Stimulated activated CD8-positive, alpha-beta memory T cell treated with anti-CD3 and anti-CD28 coated beads, Interleukin-12 subunit alpha, Interleukin-12 subunit beta, amount 100 ng/mL, for 24 hours (primary cell): Measurements from ENCODE around the gene GAS7.

ENCODE experiments used
- DNase-seq: peaks from one replicate; pipeline ENCODE4 v3.0.0-alpha.2; 2020; ENCODE audit errors: extremely low read depth

GAS7 gene

DNA sequence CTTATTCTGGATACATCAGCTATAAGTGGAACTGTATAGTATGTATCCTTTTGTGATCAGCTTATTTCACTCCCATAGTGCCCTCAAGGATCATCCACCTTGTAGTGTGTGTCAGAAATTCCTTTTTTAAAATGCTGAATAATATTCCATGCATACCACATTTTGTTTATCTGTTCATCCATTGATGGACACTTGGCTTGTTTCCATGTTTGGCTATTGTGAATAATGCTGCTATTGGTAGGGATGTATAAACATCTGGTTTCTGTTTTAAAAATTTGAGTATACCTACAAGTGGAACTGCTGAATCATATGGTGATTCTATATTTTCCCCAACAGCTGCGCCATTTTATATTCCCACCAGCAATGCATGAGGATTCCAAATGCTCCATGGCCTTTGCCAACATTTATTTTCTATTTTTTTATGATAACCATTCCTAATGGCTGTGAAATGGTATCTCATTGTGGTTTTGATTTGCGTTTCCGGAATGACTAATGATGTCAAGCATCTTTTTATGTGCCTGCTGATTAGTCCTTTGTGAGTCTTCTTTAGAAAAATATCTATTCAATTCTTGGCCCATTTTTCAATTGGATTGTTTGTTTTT is 304.9 kb downstream of the GAS7 start:
- no peak for DNase-seq

DNA sequence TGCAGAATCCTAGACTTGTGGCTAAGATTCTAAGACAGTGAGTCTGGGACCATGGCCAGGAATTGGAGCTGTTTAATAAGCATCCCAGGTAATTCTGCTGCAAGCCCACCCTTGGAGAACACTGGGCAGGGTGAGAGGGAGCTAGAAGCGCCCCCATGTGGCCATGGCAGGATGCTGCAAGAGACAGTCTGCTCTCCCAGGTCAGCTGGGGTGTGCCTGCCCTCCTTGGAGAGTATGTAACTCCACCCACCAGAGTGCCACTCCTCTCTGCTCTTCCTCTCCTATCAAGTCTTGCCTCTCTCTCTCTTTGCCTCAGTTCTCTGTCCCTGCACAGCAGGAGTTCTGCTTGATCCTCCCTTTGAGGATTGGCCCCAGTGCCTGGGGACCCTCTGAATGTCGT is 308.3 kb downstream of the GAS7 start:
- DNase-seq: no peak

DNA sequence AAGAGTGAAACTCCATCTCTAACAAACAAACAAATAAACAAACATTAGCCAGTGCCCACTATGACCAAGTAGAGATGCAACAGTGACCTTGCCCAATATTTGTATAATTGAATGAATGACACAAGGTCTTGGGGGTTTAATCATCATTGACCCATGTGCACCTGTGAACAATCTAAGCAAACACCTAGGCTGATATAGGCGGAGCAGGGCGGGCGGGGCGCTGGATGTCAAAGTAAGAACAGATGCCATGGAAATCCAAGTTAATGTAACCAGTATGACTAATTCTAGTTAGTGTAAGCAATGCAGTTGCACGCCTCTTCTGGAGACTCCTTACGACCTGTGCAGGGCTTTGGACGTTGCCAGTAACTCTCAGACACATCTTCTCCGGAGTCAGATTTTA is 310.9 kb downstream of the GAS7 start:
- DNase-seq: no peak

DNA sequence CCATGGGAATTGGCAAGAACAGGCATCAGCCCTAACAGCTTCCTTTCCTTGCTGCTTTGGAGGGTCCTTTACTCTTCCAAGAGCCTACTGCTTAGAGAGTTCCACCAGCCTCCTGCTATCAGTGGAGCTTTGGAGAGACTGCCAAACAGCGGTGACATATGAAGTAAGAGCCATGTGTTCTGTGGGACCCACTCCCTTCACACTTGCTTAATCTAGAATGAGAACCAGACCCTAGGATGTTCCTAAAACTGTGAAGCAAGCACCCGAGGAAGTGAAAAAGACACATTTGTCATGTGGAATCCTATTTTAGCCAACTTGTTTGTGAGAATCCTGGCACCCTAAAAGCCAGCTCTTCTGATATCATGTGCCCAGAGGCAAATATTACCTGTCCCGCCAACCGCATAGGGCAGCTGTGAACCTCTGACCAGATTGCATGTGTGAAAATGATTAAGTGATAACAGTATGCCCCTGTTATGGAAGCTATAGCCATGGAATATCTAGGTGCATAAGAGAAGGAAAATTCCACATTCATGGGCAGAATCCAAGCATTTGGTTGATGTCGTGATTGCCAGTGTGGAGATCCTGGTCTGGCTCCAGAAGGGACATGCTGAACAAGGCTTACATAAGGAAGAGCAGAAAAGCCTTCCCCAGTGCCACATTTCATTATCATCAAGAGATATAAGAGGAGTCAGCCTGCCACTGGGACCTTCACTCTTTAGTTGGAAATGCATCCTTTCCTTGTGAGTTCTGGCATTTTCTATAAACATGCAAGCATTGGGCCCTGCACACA is 312.1 kb downstream of the GAS7 start:
- DNase-seq: no peak

DNA sequence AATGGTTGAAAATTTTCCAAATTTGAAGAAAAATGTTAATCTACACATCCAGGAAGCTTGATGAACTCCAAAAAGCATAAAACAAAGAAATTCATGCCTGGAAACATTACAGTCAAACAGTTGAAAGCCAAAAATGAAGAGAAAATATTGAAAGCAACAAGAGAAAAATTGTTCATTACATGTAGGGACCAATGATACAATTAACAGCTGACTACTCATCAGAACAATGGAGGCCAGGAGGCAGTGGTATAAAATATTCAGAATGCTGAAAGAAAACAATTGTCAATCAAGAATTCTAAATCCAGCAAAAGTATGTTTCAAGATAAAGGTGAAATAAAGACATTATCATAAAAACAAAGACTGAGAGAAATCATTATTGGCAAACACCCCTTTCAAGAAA is 315.0 kb downstream of the GAS7 start:
- DNase-seq: no peak

DNA sequence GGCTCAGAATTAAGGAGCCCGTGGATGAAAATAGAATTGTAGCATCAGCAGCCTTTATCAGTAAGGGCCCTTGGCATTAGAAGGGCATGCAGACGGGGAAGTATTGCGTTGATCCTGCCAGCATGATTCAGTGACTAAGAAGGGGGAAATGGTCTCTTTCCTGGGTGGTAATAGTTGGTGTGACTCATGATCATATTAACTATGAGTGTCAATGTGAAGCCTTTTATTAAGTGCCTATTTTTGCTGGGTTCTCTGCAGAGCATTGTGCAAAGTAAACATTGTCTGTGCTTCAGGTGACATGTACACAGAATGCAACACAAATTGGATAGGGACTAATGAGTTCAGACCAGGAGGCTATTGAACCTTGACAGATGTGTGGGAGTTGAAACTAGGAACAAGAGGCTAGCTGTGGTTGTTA is 317.8 kb downstream of the GAS7 start:
- DNase-seq: no peak

DNA sequence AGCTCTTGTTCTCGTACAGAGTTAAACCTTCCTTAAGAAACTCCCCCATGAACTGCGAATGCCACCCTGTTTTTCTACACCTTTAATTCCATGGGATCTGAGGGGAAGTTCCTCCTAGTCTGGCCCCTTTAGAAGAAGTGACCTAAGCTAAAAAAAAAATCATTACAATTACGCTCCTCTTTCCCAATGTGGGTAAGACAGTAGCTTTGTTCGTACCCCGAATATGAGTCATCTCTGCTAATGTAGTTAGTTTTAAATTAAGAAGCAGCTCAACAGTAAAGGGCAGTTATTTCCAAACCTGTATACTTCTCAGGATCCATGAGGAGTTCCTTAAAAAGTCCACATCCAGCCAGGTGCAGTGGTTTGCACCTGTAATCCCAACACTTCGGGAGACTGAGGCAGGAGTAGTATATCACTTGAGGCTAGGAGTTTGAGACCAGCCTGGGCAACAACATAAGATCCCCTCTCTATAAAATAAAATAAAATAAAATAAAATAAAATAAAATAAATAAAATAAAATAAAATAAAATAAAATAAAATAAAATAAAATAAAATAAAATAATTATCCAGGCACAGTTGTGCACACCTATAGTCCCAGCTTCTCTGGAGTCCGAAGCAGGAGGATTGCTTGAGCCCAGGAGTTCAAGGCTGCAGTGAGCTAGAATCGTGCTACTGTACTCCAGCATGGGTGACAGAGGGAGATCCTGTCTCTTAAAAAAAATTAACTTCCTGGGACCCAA is 319.4 kb downstream of the GAS7 start:
- no peak for DNase-seq

DNA sequence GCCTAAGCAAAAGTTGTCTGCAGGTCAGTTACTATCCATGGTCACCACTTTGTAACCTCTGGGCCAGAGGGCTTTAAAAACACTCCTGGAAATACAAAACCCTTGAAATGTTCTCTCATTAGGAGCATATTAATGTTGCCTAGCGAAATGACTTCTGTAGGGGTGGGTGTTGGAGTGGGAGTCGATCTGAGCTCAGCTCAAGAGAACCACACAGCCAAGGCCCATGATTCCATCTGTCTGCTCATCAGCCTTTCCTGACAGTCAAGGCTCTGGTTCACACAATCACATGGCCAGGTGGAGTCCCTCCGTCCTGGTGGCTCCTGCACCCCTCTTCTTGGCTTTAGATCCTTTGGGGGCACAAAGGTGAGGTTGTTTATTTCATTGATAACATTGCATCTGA is 320.1 kb downstream of the GAS7 start:
- DNase-seq: no peak

DNA sequence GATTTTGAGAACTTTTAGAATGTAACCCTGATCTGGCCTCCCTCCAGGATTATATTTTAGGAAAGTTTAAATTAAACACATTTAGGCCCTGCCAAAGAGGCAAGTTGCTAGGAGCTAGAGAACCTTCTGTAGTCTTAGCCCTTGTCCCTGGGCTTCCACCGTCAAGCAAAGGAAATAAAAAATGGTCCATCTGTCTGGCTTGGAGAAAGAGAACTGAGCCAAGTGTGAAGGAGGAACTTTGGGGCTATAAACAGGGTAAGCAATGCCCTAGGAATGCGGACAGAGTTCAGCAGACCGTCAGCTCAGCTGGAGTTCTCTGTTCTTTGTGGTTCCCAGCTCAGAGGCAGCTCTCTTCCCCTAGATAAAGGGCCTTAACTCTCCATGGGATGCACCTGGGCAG is 323.0 kb downstream of the GAS7 start:
- DNase-seq: no peak

DNA sequence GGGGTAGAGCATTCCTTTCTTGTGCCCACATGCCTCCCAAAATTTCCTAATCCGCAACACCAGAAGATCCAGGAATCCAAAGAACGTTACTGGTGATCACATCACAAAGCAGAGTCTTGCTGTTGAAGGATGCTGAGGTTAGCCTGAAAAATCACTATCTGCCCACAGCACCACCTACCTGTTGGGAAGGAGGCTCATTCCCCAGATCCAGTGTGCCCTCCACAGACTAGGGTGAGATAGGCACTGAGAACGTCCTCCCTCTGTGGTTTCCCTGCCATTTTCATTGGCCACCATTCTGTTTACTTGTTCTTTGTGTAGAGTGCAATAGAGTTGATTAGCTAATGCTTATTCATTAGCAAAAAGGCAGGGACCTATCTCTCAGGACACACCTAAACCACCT is 323.7 kb downstream of the GAS7 start:
- no peak for DNase-seq

DNA sequence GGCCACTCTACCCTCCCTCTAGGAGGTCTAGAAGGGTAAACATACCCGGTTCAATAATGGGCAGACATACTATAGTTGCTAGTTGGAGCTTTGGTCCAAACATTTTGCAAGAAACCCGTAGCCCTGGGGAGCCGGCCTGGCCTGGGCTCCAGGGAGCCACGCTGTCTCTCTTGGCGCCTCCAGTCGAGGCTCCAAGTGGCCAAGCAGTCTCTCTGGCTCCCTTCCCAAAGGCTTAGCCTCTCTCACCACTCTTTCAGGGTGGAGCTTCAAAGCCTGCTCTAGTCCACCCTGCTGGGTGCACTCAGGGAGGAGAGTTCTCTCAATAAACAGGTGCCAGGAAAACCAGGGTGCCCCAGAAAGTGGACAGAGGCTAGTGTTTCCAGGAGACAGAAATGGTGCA is 325.6 kb downstream of the GAS7 start:
- DNase-seq: no peak

DNA sequence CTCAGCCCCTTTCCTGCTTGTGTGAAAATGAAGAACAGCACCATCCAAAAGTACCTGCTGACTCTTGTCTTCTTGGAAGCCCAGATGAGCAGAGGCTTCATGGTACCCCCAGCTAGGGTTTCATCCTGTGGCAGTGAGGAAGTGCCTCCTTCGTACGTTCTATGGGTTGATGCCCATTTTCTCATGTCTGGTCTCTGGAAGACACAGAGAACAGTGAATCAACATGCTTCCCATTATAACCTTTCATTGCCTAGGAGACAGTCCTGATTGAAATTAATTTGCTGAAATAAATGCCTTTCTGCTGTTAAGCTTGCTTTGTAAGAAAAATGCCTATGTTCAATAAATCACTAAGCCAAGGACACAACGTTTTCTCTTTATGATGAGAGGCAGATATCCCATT is 329.9 kb downstream of the GAS7 start:
- DNase-seq: no peak

DNA sequence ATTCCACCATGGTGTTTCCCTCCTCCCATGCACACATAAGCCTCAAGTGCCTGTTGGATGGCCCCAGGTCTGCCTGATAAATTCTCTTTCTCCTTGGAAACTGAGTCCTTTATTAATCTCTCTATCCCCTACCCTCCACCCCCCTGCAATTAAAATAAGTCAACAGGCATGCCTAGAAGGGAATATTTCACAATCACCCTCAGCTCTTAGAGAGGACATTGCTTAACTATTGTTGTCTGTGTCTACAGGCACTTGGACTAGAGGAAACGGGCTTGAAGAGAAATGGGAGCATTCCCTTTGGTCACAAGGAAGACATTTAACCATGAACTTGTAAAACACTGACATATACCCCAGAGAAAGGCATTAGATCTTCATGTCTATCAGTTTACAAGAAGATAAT is 332.8 kb downstream of the GAS7 start:
- DNase-seq: no peak

DNA sequence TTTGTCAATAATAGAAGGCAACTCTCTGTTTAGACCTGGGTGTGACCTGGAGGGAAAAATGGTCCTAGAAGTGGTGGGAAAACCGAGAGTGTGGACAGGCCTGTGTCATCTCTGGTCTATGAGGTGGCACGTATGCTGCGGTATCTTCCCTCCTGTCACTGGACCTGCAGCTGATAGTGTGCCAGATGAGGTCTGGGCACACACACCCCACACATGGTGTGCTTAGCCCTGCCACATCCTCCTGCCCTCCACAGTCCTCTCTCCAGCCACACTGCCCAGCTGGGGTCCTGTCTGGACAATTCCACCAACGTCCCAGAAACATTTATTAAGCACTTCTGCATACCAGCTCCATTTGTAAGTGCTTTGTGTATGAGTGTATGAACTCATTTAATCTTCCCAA is 335.5 kb downstream of the GAS7 start:
- no peak for DNase-seq

DNA sequence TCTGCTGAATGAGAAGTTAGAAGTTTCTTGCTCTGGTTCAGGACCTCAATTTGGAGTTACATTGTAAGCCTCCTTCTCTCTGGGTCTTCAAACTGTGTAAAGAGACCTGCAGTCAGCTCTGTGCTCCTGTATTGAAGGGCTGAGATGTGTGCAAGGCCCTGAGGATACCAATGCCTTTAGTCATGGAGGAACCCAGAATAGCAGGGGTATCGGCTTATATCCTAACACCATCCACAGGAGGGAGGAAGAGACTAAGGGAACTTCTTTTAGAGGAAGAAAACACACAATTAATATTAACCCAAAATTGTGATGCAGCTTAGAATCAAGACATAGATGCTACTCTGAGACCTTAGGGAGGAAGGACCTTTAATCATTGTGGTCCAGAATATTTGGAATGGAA is 336.2 kb downstream of the GAS7 start:
- DNase-seq: no peak

DNA sequence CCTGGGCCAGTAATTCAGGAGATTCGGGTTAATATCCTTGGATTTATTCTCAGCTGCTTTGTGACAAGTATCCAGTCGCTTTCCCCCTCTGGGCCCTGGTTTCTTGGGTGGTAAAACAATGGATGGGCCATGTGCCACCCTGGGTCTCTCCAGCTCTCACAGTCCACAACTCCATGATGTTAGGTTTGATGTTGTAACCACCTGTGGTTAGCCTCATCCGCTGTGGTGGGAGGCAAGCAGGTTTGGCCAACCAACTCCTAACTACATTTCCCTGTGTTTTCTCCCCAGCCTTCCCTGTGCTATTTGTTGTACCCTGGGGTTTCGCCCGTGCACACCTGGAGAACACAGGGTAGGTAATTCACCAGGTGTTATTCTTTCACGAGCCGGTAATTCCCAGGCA is 337.6 kb downstream of the GAS7 start:
- DNase-seq: no peak
